Activated T-cell treated with anti-CD3 and anti-CD28 coated beads for 1 hour (primary cell): ENCODE data around the gene EIF3J.
"Not testable (repeated sequence)": the region's sequence is repeated elsewhere in the genome, so short reads cannot be mapped to it uniquely, and the experiment has no call there.

Experiments used
- DNase-seq: peaks from one replicate; pipeline ENCODE4 v3.0.0-alpha.2; 2020; ENCODE audit warnings: low read depth

EIF3J gene

GRCh38 chr15:44541282-44541958, 4.5 kb downstream of the EIF3J start:
- no peak for DNase-seq

- DNase-seq: no peak
Measured at GRCh38 chr15:44542596-44542995, 5.6 kb downstream of the EIF3J start.

- DNase-seq: not testable (repeated sequence)
Measured at GRCh38 chr15:44544745-44545144, 7.8 kb downstream of the EIF3J start.

- no peak for DNase-seq
Measured at GRCh38 chr15:44545913-44546802, 9.2 kb downstream of the EIF3J start.

- DNase-seq: not testable (repeated sequence)
Measured at GRCh38 chr15:44549152-44549551, 12.2 kb downstream of the EIF3J start.

- DNase-seq: no peak
Measured at GRCh38 chr15:44550256-44550655, 13.3 kb downstream of the EIF3J start.

GRCh38 chr15:44550734-44551133, 13.8 kb downstream of the EIF3J start:
- no peak for DNase-seq

GRCh38 chr15:44554934-44555723, 18.2 kb downstream of the EIF3J start:
- DNase-seq: no peak

- not testable (repeated sequence) for DNase-seq
Measured at GRCh38 chr15:44560926-44561325, 24.0 kb downstream of the EIF3J start.

GRCh38 chr15:44565387-44566154, 28.6 kb downstream of the EIF3J start:
- no peak for DNase-seq

GRCh38 chr15:44566155-44566540, 29.2 kb downstream of the EIF3J start:
- no peak for DNase-seq

GRCh38 chr15:44568338-44568737, 31.4 kb downstream of the EIF3J start:
- no peak for DNase-seq

GRCh38 chr15:44569316-44569715, 32.4 kb downstream of the EIF3J start:
- DNase-seq: no peak

GRCh38 chr15:44570361-44570760, 33.4 kb downstream of the EIF3J start:
- DNase-seq: no peak

- no peak for DNase-seq
Measured at GRCh38 chr15:44573386-44573785, 36.4 kb downstream of the EIF3J start.

- no peak for DNase-seq
Measured at GRCh38 chr15:44574734-44575133, 37.8 kb downstream of the EIF3J start.

GRCh38 chr15:44580105-44580504, 43.2 kb downstream of the EIF3J start:
- no peak for DNase-seq

GRCh38 chr15:44584162-44584749, 47.3 kb downstream of the EIF3J start:
- peak; percentile 37 for DNase-seq

GRCh38 chr15:44585633-44586032, 48.7 kb downstream of the EIF3J start:
- DNase-seq: no peak

GRCh38 chr15:44588541-44588940, 51.6 kb downstream of the EIF3J start:
- DNase-seq: no peak

- no peak for DNase-seq
Measured at GRCh38 chr15:44591326-44591725, 54.4 kb downstream of the EIF3J start.
